Adrenal gland (tissue), 5 donors: ENCODE results near the gene LRRC15.

Experiments used
- POLR2A ChIP-seq, 2 donors: fragments of 450-650 bp; IDR thresholded peaks; one replicate each; pipeline ENCODE4 v1.6.1; 2017; ENCODE audit warnings: antibody characterized with exemption in 2 of 2, mild to moderate bottlenecking in 2 of 2, moderate library complexity in 1 of 2
- TF ChIP-seq, protein P1 (sequence below), 6 experiments: fragments of 450-650 bp in 4 of 6; fragments of 200-600 bp in 2 of 6; sonication (generic) in 1 of 6; IDR thresholded peaks; 1 replicate in 5 of 6; 2 replicates in 1 of 6; pipeline versions ENCODE4 v1.5.1 to v1.8.0; 2016 to 2021; ENCODE audit warnings: antibody characterized with exemption in 6 of 6, mild to moderate bottlenecking in 2 of 6, moderate library complexity in 1 of 6
- donor health status: DM: no; HTN: no; CAD: no.

DNA sequence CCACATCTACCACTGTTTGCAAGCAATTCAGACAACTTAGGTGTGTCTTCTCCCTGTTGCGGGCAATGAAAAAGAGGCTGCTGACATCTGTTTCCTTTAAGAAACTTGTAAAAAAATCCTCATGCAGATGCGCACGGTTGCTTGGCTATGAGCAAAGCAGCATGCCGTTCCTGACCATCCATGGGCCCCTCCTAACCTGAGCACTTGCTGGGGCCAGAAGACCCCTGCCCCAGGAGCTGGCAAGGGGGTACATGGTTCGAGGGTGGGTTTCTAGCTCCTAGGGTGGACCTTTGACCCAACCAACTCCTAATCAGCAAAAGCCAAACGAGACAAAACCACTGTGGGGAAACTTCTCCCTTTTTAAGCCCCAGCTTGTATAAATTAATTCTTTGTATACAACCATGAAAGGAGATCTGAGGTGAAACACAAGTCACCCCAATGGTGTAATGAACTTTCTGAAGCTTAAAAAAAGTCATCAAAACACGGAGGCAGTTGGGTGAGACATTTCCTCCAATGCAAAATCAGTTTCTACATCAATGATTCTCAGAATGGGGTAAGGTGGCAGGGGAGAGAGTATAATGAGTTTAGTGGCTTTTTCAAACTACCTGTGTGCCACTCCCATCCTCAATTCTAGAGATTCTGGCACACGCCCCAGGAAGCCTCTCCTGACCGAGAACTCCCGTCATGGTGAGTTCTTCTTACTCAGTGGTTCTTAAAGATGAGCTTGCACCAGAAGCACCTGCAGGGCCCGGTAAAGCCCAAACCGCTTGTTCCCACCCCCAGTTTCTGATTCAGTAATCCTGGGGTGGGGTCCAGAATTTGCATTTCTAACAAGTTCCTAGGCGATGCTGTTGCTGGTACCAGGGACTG is 62.5 kb downstream of the LRRC15 start:
- TF ChIP-seq, protein P1, sequence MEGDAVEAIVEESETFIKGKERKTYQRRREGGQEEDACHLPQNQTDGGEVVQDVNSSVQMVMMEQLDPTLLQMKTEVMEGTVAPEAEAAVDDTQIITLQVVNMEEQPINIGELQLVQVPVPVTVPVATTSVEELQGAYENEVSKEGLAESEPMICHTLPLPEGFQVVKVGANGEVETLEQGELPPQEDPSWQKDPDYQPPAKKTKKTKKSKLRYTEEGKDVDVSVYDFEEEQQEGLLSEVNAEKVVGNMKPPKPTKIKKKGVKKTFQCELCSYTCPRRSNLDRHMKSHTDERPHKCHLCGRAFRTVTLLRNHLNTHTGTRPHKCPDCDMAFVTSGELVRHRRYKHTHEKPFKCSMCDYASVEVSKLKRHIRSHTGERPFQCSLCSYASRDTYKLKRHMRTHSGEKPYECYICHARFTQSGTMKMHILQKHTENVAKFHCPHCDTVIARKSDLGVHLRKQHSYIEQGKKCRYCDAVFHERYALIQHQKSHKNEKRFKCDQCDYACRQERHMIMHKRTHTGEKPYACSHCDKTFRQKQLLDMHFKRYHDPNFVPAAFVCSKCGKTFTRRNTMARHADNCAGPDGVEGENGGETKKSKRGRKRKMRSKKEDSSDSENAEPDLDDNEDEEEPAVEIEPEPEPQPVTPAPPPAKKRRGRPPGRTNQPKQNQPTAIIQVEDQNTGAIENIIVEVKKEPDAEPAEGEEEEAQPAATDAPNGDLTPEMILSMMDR (IDR thresholded peaks at IDR 0.05): no peak
- no peak for TF ChIP-seq POLR2A (IDR thresholded peaks at IDR 0.05)
